Measurements from ENCODE around the gene INO80. TPM values are rescaled to one million over a fixed set of nuclear protein-coding genes. Genes with fewer than 3 reads are reported as not detected.

The INO80 gene, protein sequence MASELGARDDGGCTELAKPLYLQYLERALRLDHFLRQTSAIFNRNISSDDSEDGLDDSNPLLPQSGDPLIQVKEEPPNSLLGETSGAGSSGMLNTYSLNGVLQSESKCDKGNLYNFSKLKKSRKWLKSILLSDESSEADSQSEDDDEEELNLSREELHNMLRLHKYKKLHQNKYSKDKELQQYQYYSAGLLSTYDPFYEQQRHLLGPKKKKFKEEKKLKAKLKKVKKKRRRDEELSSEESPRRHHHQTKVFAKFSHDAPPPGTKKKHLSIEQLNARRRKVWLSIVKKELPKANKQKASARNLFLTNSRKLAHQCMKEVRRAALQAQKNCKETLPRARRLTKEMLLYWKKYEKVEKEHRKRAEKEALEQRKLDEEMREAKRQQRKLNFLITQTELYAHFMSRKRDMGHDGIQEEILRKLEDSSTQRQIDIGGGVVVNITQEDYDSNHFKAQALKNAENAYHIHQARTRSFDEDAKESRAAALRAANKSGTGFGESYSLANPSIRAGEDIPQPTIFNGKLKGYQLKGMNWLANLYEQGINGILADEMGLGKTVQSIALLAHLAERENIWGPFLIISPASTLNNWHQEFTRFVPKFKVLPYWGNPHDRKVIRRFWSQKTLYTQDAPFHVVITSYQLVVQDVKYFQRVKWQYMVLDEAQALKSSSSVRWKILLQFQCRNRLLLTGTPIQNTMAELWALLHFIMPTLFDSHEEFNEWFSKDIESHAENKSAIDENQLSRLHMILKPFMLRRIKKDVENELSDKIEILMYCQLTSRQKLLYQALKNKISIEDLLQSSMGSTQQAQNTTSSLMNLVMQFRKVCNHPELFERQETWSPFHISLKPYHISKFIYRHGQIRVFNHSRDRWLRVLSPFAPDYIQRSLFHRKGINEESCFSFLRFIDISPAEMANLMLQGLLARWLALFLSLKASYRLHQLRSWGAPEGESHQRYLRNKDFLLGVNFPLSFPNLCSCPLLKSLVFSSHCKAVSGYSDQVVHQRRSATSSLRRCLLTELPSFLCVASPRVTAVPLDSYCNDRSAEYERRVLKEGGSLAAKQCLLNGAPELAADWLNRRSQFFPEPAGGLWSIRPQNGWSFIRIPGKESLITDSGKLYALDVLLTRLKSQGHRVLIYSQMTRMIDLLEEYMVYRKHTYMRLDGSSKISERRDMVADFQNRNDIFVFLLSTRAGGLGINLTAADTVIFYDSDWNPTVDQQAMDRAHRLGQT (N-terminal part only)
- total RNA-seq (12.9 TPM), polyA plus RNA-seq (7.6 TPM)
- long read RNA-seq, donor 1, result 0 reads
- long read RNA-seq, donor 2, result 0 reads
- long read RNA-seq, donor 3, partial matches to known transcripts, result 0 of 1 reads
- long read RNA-seq, donor 3, other reads (novel, unspliced or antisense), result 0 of 1 reads
- long read RNA-seq, donor 4, result 0 reads
- long read RNA-seq, donor 5, full-length matches to known transcripts, result 1 of 1 reads
- long read RNA-seq, donor 5, partial matches to known transcripts, result 0 of 1 reads
- long read RNA-seq, donor 5, other reads (novel, unspliced or antisense), result 0 of 1 reads
- long read RNA-seq, donor 6, full-length matches to known transcripts, result 1 of 1 reads
- long read RNA-seq, donor 6, partial matches to known transcripts, result 0 of 1 reads
- long read RNA-seq, donor 6, other reads (novel, unspliced or antisense), result 0 of 1 reads
- long read RNA-seq, donor 7, result 0 reads
- long read RNA-seq, donor 8, result 0 reads
- long read RNA-seq, donor 9, full-length matches to known transcripts, result 2 of 2 reads
- long read RNA-seq, donor 9, partial matches to known transcripts, result 0 of 2 reads
- long read RNA-seq, donor 9, other reads (novel, unspliced or antisense), result 0 of 2 reads
- long read RNA-seq, donor 10, result 0 reads

- H3K4me3 ChIP-seq (ENCODE audit: low read length in 2 of 2), result peak within 1 kb of the TSS; percentile 85 to 96
- DNase-seq (ENCODE audit: low read depth in 6 of 9, low spot score in 9 of 9), result peak; percentile 95 to 99 (median 98)
- peak within 1 kb of the TSS; percentile 90 to 100 for H3K27ac ChIP-seq (ENCODE audit: low read depth in 1 of 2, low read length in 1 of 2)
- 1% methylated on average over 64 of the region's 64 CpGs for WGBS
- H3K27me3 ChIP-seq (ENCODE audit: control insufficient read depth in 2 of 2, insufficient read depth in 1 of 2, low read length in 1 of 2), result no peaks in the 10 kb centered on the region
- H3K9me3 ChIP-seq (ENCODE audit: control insufficient read depth in 2 of 2, insufficient read depth in 1 of 2, low read length in 1 of 2), result peaks cover 0 to 7% of the 10 kb centered on the region in 2 donors
- H3K36me3 ChIP-seq (ENCODE audit: control insufficient read depth in 2 of 2, insufficient read depth in 2 of 2, low read length in 1 of 2), result peaks cover 0 to 4% of the 10 kb centered on the region in 2 donors
- peaks cover 5 to 16% of the 10 kb centered on the region in 2 donors for H3K4me1 ChIP-seq (ENCODE audit: control insufficient read depth in 2 of 2, insufficient read depth in 2 of 2, low read length in 2 of 2)
Observed at GRCh38 chr15:41116116-41116961, at the start of gene INO80. INO80 (minus strand) TSS chr15:41116280; CDS start chr15:41096310, 19,970 bp downstream.

GRCh38 chr15:41161736-41162135, 45.7 kb upstream of the INO80 start:
- Histone ChIP-seq H3K27ac (ENCODE audit: low read depth in 1 of 2, low read length in 1 of 2) (no peak overlapping the region), H3K9me3 (ENCODE audit: control insufficient read depth in 2 of 2, insufficient read depth in 1 of 2, low read length in 1 of 2) (no peaks in the 10 kb centered on the region), H3K36me3 (ENCODE audit: control insufficient read depth in 2 of 2, insufficient read depth in 2 of 2, low read length in 1 of 2) (no peaks in the 10 kb centered on the region), H3K4me3 (ENCODE audit: low read length in 2 of 2) (no peak overlapping the region), H3K4me1 (ENCODE audit: control insufficient read depth in 2 of 2, insufficient read depth in 2 of 2, low read length in 2 of 2) (no peaks in the 10 kb centered on the region), H3K27me3 (ENCODE audit: control insufficient read depth in 2 of 2, insufficient read depth in 1 of 2, low read length in 1 of 2) (no peaks in the 10 kb centered on the region)
- 17% methylated on average over 1 of the region's 1 CpG for WGBS
- DNase-seq (ENCODE audit: low read depth in 6 of 9, low spot score in 9 of 9), result no peak

- H3K27ac ChIP-seq (ENCODE audit: low read depth in 1 of 2, low read length in 1 of 2), result no peak overlapping the region
- WGBS, result 93% methylated on average over 6 of the region's 6 CpGs
- H3K4me3 ChIP-seq (ENCODE audit: low read length in 2 of 2), result no peak overlapping the region
- no peaks in the 10 kb centered on the region for H3K36me3 ChIP-seq (ENCODE audit: control insufficient read depth in 2 of 2, insufficient read depth in 2 of 2, low read length in 1 of 2)
- H3K4me1 ChIP-seq (ENCODE audit: control insufficient read depth in 2 of 2, insufficient read depth in 2 of 2, low read length in 2 of 2), result no peaks in the 10 kb centered on the region
- no peaks in the 10 kb centered on the region for H3K27me3 ChIP-seq (ENCODE audit: control insufficient read depth in 2 of 2, insufficient read depth in 1 of 2, low read length in 1 of 2)
- H3K9me3 ChIP-seq (ENCODE audit: control insufficient read depth in 2 of 2, insufficient read depth in 1 of 2, low read length in 1 of 2), result no peaks in the 10 kb centered on the region
- no peak for DNase-seq (ENCODE audit: low read depth in 6 of 9, low spot score in 9 of 9)
Observed at GRCh38 chr15:41161336-41161735, 45.3 kb upstream of the INO80 start.

DNA sequence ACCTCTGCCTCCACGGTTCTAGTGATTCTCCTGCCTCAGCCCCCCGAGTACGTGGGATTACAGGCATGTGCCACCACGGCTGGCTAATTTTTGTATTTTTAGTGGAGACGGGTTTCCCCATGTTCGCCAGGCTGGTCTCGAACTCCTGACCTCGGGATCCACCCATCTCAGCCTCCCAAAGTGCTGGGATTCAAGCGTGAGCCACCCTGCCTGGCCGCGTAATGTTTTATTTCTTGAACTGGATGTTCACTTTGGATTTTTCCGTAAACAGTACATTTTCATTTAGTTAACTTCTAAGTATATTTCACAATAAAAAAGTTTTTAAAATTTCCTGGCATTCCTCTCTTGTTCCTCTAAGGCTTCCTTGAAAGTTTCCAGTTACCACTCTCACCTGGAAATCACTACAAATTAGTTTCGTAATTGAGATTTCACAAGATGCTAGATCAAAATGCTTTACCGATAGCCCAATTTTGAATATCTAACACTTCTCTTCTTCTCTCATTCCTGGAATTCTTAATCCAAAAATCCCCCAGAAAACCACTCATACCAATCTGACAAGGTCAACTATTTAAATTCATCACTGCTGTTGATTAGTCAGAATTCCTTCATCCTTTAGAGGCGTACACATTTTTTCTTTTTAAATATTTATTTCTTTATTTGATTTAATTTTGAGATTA, 44.7 kb upstream of the INO80 start:
- DNase-seq (ENCODE audit: low read depth in 6 of 9, low spot score in 9 of 9), result no peak
- Histone ChIP-seq H3K36me3 (ENCODE audit: control insufficient read depth in 2 of 2, insufficient read depth in 2 of 2, low read length in 1 of 2) (no peaks in the 10 kb centered on the region), H3K27ac (ENCODE audit: low read depth in 1 of 2, low read length in 1 of 2) (peak overlapping the region in 1 of 2 donors; percentile 46), H3K4me3 (ENCODE audit: low read length in 2 of 2) (no peak overlapping the region), H3K27me3 (ENCODE audit: control insufficient read depth in 2 of 2, insufficient read depth in 1 of 2, low read length in 1 of 2) (no peaks in the 10 kb centered on the region), H3K4me1 (ENCODE audit: control insufficient read depth in 2 of 2, insufficient read depth in 2 of 2, low read length in 2 of 2) (no peaks in the 10 kb centered on the region), H3K9me3 (ENCODE audit: control insufficient read depth in 2 of 2, insufficient read depth in 1 of 2, low read length in 1 of 2) (no peaks in the 10 kb centered on the region)
- 95% methylated on average over 15 of the region's 15 CpGs for WGBS

- Histone ChIP-seq H3K9me3 (ENCODE audit: control insufficient read depth in 2 of 2, insufficient read depth in 1 of 2, low read length in 1 of 2) (no peaks in the 10 kb centered on the region), H3K4me3 (ENCODE audit: low read length in 2 of 2) (no peak overlapping the region), H3K36me3 (ENCODE audit: control insufficient read depth in 2 of 2, insufficient read depth in 2 of 2, low read length in 1 of 2) (no peaks in the 10 kb centered on the region), H3K4me1 (ENCODE audit: control insufficient read depth in 2 of 2, insufficient read depth in 2 of 2, low read length in 2 of 2) (no peaks in the 10 kb centered on the region), H3K27ac (ENCODE audit: low read depth in 1 of 2, low read length in 1 of 2) (no peak overlapping the region), H3K27me3 (ENCODE audit: control insufficient read depth in 2 of 2, insufficient read depth in 1 of 2, low read length in 1 of 2) (no peaks in the 10 kb centered on the region)
- DNase-seq (ENCODE audit: low read depth in 6 of 9, low spot score in 9 of 9), result no peak
- WGBS, result 88% methylated on average over 2 of the region's 2 CpGs
Observed at GRCh38 chr15:41154412-41154811, 38.3 kb upstream of the INO80 start.

- Histone ChIP-seq H3K27ac (ENCODE audit: low read depth in 1 of 2, low read length in 1 of 2) (no peak overlapping the region), H3K9me3 (ENCODE audit: control insufficient read depth in 2 of 2, insufficient read depth in 1 of 2, low read length in 1 of 2) (no peaks in the 10 kb centered on the region), H3K36me3 (ENCODE audit: control insufficient read depth in 2 of 2, insufficient read depth in 2 of 2, low read length in 1 of 2) (no peaks in the 10 kb centered on the region), H3K4me3 (ENCODE audit: low read length in 2 of 2) (no peak overlapping the region), H3K4me1 (ENCODE audit: control insufficient read depth in 2 of 2, insufficient read depth in 2 of 2, low read length in 2 of 2) (no peaks in the 10 kb centered on the region), H3K27me3 (ENCODE audit: control insufficient read depth in 2 of 2, insufficient read depth in 1 of 2, low read length in 1 of 2) (no peaks in the 10 kb centered on the region)
- 99% methylated on average over 5 of the region's 5 CpGs for WGBS
- no peak for DNase-seq (ENCODE audit: low read depth in 6 of 9, low spot score in 9 of 9)
Observed at GRCh38 chr15:41153733-41154132, 37.7 kb upstream of the INO80 start.

- Histone ChIP-seq H3K4me1 (ENCODE audit: control insufficient read depth in 2 of 2, insufficient read depth in 2 of 2, low read length in 2 of 2) (no peaks in the 10 kb centered on the region), H3K9me3 (ENCODE audit: control insufficient read depth in 2 of 2, insufficient read depth in 1 of 2, low read length in 1 of 2) (no peaks in the 10 kb centered on the region), H3K4me3 (ENCODE audit: low read length in 2 of 2) (no peak overlapping the region), H3K36me3 (ENCODE audit: control insufficient read depth in 2 of 2, insufficient read depth in 2 of 2, low read length in 1 of 2) (no peaks in the 10 kb centered on the region), H3K27ac (ENCODE audit: low read depth in 1 of 2, low read length in 1 of 2) (no peak overlapping the region), H3K27me3 (ENCODE audit: control insufficient read depth in 2 of 2, insufficient read depth in 1 of 2, low read length in 1 of 2) (no peaks in the 10 kb centered on the region)
- no peak for DNase-seq (ENCODE audit: low read depth in 6 of 9, low spot score in 9 of 9)
- WGBS, result 98% methylated on average over 37 of the region's 37 CpGs
Observed at GRCh38 chr15:41151451-41152005, 35.4 kb upstream of the INO80 start.
